GM18498 (cell line): ENCODE measurements around the gene CABYR.

ENCODE experiments used
- ATAC-seq: cut with Tn5 transposase; IDR thresholded peaks from one replicate; pipeline ENCODE4 v1.9.1; 2021; ENCODE audit warnings: mild to moderate bottlenecking, moderate library complexity; ENCODE audit not compliant: unreplicated experiment

CABYR gene

DNA sequence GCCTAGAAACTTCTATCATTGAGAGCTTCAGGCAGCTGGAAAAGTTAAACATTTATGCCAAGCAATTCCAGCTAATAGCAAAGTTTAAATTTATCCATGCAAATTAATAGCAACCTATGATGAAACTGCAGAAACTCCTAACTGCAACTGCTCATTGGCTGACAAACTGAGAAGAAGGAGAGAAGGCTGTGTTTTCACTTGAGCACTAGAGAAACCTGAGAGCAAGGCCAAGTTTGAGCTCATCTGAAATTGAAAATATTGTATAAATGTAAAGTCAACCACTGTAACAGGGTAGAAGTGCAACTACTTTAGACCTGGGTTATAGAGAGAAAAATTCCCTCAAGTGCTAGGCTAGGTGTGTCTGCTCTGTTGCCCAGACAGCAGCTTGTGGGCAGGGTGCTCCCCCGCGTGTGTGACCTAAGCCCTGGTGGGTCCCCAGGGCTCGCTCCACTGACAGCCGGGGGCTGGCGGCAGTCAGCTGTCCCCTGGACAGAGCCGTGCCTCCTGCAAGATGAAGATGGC, 50.2 kb downstream of the CABYR start:
- peak; percentile 85 for ATAC-seq

DNA sequence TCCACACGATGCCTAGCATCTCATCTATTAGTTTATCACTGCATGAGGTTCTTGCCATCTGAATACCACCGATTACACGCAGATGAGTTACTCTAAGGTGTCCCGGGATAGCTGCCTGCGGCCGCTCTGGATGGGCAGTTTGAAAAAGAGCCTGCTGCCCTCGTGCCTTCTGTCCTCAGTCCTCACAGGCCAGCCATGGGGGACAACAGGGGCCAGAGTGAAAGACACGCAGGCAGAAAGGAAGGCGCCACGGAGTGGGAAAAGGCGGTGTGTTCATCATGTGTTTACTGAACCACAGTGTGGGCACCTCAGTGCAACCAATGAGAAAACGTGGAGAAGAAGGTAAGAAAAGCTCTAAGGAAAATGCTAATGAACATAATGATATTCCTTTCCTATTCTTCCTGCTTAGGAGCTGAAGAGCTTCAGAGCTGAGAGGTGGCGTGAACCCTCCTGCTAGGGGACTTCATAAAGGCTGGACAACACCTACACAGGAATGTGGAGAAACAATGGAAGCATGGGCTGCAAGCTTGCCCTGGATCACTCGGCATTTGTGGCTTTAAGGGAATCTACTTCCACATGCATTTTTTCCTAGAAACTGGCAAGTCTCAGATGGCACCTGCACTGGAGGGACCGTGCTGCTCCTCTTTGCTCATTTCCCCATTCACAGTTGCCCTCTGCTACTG, 50.9 kb downstream of the CABYR start:
- no peak for ATAC-seq

DNA sequence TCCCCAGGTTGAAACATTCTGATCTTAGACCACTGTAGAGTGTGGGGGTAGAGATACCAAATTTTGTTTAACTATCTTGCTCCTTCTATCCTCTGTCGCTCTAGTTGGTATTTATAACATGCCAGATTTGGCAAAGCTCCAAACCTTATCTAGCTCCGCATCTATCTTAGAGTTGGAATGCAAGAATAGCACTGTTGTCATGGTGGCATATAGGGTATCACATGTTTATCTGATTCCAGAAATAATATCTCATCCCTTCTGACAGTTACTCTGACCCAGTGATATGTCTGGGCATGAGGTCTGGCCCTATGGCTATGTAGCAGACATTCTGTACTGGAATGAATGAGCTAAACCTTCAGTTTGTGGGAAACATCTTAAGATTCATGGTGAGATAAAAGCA, 51.7 kb downstream of the CABYR start:
- ATAC-seq = no peak

DNA sequence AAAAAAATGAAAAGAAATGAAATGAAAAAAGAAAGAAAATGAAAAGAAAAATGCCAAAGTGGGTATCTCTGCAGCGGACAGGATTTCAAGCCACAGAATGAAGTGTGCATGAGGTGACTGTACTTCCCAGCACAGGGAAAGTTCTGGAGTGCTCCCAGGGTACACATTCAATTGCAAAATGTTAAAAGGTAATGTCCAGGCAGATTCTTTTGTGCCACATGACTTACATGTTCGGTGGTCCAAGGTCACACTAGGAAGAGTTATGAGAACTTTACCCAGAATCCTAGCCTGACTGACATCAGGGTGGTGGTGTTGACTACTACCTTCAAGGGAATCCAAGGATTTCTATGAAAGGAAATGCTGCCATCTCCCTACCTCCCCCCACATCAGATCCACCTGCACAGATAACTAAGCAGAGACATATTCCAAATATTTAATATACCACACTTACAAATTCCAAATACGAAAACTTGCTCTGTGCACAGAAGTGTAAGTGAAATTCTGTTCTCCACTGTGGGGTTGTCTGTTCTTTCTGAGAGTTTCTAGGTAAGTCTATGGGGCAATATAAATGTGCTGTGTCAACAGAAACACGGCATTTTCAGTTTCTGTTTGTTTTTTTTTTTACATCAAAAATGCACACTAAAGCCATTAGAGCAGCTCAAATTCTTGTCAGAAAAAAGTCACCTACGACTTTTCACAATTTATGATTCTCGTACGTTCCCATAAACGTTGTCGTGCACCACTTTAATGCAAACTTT, 56.6 kb downstream of the CABYR start:
- no peak for ATAC-seq

DNA sequence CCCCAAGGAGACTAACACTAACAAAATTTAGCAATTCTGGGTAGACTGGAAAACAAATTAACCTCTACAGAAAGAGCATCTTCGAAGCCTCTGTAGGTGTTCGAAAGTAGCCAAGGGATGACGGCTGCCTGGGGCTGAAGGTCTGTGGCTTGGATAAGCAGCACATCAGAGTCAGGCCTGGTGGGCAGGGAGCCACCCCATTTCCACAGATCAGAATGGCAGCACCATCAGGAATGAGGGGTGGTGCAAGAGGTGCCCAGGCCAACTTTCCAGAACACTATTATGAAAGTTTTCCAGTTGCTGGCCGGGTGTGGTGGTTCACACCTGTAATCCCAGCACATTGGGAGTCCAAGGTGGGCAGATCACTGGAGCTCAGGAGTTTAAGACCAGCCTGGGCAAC, 57.9 kb downstream of the CABYR start:
- no peak for ATAC-seq

DNA sequence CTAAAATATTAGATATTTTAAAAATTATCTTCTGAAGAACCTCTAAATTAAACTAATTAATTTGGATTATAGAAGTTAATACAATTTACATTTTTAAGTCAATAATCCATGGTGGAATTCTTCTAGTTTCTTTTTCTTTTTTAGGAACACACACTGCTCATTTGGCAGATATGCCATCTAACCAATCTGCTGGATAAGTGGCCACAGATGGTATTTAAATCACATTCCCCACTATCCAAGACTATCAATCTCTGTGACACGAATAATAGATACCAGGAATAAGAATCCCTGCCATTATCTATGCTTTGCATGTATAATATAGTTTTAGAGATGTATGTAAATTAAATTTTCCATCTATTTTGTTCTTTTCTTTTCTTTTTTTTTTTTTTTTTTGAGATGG, 58.5 kb downstream of the CABYR start:
- ATAC-seq = no peak

DNA sequence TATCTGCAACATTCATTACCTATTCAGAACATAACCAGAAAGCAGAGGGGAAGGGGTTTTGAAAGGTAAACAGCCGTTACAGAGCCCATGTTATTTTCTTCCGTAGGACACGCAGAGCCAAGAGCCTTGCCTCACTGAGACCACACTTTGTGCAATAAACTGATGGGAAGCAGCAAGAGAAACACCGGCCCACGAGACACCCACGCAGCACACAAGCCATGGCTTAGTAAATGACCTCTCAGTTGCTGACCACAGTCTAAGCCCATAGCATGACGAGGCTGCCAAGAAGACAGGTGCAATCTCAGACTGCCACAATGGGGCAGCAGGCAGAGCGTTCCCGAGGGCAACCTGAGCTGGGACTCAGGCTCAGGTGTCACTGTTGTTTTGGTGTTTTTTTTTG, 59.6 kb downstream of the CABYR start:
- ATAC-seq = no peak

DNA sequence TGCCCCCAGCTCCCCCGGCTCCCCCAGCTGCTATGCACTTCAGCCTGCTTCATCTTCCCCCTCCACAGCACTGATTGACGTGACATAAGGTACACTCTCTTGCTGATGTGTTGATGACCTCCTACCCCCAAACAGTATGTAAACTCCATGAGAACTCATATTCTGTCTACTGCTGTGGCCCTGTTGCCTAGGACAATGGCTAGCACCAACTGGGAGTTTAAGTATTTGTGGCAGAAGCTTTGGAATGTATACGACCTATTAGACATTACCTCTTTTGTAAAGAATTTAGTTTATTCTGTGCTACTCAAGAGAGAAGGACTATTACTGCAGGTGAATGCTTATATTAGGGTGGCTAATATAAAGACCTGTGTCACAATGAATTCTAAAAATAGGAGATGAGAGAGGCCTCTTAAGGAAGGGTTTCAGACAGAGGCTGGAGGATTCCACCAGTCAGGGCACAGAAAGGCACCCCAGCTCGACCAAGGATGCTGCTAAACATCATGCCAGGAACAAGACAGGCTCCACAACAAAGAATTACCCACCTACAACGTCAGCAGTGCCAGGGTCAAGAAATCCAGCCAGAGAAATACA, 60.6 kb downstream of the CABYR start:
- ATAC-seq = no peak

DNA sequence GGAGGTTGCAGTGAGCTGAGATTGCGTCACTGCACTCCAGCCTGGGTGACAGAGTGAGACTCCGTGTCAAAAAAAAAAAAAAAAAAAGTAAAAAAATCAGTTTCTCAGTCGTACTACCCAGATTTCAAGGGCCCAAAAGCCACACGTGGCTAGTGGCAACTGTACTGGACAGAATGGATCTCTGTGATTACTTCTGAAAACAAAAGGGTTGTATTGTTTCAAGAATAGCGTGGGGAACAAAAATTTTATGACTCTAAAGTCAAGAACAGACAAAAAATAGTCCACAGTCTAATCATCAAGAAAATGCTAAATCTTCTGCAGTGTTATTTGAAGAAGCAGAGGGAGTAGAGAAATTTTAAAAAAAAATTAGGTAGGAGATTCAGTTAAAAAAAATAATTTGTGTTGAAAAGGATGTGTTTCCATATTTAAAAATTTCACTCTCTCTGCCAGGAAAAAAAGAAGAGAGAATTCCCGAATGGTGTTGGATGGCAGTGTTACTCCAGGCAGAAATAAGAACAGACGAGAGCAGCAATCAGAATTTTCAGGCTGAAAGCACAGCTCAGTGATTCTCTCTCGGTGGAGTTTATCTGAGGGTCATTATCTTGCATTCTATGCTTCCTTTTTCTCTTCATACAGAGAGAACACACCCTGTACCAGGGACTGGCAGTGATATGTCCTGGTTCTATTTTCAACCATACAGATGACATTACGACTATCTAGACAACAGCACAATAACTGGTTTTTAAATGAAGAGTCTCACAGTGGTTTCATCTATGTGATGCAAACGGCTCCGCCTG, 61.8 kb downstream of the CABYR start:
- no peak for ATAC-seq

DNA sequence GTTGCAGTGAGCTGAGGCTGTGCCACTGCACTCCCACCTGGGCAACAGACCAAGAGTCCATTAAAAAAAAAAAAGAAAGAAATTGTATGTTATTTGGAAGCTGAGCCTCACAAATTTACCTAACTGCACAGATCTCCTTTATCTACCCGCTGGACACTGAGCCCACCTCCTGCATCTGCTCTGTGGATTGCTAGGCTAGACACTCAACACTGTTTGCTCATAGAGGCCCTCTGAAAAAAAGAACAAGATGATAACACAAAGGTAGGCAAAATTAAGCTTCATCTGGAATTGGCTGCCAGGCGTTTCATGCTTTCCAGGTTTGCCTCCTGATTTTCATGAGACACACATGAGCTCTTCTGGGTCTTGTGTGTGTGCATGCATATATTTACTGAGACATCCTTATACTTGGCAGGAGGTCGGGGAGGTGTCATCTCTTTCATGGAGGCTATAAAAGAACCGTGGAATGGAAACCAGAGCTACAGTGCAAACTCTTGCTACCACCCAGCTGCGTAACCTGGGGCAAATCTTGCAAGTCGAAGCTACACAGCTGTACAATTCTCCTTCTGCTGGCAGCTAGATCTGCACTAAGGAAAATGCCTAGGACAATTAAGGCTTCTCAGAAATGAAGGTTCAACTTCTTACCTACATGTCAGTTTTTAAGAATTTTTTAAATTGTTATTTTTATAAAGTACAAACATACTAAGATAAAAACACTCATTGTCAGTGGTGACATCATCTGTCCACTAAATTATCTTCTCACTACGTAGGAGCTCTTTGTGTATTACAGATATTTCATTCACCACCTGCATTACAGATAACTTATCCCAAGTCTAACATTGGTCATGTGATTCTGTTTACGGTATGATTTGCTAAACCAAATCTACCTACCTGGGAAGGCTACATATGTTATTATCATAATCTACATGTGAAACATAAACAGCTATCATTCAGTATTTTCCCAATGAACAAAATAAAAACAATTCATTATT, 63.1 kb downstream of the CABYR start:
- ATAC-seq = no peak

DNA sequence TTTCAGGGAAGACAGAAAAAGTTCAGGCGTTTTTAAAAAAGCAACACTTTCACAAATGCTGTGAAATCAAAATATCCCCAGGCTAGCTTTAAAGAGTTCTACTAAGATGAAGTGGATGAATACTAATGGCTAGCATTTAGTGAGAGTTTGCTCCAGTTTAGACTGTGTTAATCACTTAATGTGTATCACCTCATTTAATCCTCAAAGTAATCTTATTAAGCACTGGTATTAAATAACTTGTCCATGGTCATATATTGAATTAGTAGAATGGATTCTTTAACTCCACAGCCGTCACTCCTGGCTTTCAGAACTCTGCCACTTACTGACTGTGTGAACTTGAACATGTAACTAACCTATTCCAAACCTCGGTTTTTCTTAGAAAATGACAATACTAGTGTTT, 66.0 kb downstream of the CABYR start:
- no peak for ATAC-seq

DNA sequence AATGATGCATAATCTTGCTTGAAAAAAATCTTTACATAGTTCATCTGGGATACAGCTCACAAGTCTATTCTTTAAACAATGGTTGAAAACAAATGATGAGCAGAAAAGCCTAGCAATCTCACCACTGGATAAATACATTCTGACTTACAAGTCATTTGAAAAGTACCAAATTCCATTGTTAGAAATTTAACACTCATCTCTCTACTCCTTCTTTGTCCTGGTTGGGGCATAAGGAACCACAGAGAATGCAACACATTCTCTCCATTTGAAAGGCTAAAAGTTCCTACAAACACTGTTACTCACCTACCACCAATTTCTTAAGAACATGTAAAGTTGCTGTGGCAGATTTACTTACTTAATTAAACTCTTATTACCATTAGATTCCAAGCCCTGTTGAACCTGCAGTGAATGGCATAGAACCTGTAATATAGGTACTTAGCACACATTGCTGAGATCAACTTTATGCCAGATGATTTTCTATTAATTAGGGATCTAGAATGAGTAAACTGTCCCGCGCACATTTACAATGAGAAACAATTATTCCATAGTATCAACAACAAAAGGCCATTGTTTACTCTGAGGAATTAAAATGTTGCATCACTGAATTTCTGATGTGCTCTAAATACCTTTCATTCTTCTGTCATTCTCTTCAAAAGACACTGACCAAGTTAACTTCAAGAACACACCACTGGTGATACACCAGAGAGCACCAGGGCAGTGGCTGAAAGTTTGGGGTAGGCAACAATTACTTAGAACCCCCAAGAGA, 69.6 kb downstream of the CABYR start:
- no peak for ATAC-seq

DNA sequence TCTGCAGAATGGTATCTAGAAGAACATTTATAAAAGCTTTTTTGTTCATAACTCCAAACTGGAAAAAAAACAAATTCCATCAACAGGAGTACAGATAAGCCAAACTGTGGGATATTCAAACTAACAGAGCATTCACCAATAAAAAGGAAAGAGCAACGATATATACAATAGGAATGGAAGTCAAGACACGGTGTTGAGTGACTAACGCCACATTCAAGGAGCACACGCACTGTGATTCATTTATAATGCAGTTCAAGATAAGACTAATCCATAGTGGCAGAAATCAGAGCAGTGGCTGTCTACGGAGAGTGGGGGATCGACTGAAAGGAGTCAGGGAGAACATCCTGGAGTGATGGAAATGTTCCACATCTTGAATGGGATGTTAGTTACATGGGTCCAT, 70.7 kb downstream of the CABYR start:
- no peak for ATAC-seq
